ENCODE results near the gene TAS1R3.

Gene TAS1R3

DNA sequence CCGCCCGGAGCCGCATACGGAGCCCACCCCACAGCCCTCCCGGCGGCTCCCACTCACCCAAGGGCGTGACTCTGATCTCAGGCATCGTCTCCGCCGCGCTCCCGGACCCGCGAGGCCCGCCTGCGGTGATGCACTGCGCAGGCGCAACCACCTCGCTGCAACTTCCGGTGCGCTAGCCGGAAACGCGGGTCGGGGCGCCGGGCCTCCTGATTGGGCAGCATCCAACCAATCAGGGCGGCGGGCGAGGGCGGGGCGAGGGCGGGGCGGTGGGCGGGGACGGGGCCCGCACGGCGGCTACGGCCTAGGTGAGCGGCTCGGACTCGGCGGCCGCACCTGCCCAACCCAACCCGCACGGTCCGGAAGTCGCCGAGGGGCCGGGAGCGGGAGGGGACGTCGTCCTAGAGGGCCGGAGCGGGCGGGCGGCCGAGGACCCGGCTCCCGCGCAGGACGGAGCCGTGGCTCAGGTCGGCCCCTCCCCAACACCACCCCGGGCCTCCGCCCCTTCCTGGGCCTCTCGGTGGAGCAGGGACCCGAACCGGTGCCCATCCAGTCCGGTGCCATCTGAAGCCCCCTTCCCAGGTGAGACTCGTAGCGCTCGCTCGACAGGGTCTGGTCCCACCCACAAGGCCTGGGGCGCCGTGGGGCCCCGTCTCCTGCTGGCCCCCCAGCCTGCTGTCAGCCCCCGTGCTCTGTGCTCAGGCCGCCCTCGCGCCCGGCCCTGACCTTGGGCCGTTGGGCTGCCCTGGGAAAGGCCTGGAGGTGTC is 6.4 kb upstream of the TAS1R3 start, which contains the start of the genes CPTP and INTS11:
CPTP (plus strand) TSS at position 279 of the 764 bp plus-strand sequence. CDS start 2,109 bp downstream, outside the sequence.
INTS11 (minus strand) TSS at position 137 of the 764 bp plus-strand sequence; CDS start at position 85, 52 bp downstream.
- peak; percentile 96 for DNase-seq (ENCODE audit: low read depth)

DNA sequence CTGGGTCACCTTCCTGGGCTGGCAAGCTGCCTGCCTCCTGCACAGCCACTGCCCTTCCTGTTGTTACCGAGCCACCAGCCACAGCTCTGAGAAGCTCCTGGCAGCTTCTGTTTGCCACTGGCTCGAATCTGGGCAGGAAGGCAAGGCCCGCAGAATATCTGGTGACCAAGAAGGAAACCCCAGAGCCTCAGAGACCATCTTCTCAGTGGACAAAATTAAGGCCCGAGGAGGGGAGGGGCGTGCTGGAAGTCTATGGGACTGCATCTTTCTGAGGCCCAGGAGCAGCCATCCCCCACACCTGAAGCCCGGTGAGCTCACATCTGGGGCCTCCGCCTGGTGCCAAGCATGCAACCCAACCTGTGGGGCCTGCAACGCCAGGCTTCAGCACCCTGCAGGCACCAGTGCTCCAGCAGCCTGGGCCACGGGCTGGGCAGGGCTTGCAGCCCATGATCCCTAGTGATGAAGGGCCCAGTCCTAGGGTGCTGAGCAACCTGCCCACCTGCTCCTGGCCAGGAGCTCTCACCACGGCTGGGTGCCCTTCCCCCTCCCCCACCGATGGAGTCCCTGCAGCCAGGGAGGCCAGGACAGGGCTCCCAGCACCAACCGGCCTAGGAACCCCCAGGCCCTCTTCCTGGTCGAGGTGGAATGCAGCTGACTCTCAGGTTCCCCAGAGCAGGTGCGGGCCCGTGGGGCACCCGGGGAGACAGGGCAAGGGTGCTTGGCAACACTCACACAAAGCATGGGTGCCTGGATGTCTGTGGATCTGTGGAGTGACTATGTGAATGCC is 5.6 kb upstream of the TAS1R3 start:
- no peak for DNase-seq (ENCODE audit: low read depth)

DNA sequence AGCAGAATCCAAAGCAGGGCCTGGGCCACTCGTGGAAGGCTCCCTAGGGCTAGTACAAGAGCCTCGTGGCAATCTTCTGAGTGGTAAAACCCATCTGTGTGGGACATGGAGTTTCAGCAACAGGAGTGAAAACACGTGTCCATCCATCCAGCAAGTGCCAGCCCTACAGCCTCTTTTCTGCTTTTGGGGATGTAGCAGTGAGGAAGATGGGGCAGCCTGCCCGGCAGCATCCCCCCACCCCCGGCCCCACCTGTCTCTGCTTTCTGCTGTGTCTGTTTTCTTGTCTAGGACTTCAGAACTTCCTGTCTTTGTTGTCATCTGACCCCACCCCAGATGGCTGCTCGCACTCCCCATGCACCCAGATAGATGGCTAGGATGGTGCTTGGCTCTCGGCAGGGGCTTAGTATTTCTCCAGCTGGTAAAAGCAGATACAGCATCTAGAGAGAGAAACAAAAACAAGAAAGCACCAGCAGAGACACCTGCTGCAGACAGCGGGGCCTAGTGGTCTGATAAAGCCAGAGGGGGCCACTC is 4.9 kb upstream of the TAS1R3 start:
- DNase-seq (ENCODE audit: low read depth) = no peak

DNA sequence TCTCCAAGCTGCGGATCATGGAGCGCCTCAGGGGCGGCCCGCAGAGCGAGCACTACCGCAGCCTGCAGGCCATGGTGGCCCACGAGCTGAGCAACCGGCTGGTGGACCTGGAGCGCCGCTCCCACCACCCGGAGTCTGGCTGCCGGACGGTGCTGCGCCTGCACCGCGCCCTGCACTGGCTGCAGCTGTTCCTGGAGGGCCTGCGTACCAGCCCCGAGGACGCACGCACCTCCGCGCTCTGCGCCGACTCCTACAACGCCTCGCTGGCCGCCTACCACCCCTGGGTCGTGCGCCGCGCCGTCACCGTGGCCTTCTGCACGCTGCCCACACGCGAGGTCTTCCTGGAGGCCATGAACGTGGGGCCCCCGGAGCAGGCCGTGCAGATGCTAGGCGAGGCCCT is 3.8 kb upstream of the TAS1R3 start:
- DNase-seq (ENCODE audit: low read depth) = no peak

DNA sequence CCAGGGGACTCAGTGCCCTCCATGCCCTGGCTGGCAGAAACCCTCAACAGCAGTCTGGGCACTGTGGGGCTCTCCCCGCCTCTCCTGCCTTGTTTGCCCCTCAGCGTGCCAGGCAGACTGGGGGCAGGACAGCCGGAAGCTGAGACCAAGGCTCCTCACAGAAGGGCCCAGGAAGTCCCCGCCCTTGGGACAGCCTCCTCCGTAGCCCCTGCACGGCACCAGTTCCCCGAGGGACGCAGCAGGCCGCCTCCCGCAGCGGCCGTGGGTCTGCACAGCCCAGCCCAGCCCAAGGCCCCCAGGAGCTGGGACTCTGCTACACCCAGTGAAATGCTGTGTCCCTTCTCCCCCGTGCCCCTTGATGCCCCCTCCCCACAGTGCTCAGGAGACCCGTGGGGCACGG is 2.8 kb upstream of the TAS1R3 start:
- DNase-seq (ENCODE audit: low read depth) = no peak

DNA sequence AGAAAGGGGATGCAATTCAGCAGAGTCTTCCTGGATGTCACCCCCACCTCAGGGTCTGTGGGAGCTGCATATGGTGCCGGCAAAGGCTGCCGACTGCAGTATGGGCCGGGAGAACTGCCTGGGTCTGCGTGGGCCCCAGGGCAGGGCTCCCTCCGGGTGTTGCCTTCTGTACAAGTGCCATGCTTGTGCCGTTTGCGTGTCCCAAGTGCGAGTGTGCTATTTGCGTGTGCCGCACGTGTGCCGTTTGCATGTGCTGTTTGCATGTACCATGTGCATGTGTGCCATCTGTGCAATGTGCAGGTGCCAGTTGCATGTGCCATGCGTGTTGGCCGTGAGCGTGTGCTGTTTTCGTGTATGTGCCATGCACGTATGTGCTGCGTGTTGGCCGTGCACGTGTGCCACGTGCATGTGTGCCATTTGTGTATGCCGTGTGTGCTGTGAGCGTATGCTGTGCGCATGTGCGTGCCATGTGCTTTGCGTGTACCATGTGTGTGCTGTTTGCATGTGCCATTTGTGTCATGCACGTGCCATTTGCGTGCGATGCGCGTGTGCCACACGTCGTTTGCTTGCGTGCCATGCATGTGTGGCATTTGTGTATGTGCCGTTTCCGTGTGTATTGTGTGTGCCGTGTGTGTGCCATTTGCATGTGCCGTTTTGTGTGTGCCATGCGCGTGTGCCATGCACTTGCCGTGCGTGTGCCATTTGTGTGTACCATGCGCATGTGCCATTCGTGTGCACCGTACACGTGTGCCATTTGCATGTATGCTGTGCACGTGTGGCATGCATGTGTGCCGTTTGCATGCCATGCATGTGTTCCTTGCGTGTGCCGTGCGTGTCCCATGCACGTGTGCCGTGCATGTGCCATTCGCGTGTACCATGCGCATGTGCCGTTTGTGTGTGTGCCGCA is 1.5 kb upstream of the TAS1R3 start:
- DNase-seq (ENCODE audit: low read depth) = no peak

DNA sequence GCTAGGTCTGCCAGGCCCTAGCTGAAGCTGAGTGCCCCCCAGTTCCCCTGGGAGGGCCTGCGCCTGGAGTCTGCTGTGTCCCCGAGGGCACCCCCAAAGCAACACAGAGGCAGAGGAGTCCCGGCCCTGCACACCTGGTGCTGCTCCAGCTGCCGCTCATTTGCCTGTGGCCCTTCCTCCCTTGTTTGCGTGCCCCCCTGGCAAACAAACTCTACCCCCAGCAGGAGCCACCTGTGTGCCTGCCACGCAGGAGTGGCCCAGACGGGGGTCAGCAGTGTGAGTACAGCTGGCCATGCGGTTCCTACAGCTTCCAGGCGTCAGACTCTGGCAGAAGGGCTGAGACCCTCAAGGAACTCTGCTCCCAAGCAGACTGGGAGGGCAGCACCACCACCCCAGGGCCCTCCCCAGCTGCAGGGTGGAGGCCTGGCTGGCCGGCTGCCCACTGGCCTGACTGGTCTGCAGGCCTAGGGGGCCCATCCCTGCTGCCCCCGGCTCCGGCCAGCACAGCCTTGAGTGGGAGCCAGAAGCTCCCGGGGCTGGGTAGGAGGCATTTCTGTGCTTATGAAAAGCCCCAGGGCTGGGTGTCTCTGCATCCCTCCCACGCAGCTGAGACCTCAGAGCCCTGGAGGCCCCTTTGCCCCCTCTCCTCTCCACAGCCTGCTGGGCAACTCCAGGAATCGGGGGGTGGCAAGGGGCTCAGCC is 563 bp upstream of the TAS1R3 start:
- no peak for DNase-seq (ENCODE audit: low read depth)

DNA sequence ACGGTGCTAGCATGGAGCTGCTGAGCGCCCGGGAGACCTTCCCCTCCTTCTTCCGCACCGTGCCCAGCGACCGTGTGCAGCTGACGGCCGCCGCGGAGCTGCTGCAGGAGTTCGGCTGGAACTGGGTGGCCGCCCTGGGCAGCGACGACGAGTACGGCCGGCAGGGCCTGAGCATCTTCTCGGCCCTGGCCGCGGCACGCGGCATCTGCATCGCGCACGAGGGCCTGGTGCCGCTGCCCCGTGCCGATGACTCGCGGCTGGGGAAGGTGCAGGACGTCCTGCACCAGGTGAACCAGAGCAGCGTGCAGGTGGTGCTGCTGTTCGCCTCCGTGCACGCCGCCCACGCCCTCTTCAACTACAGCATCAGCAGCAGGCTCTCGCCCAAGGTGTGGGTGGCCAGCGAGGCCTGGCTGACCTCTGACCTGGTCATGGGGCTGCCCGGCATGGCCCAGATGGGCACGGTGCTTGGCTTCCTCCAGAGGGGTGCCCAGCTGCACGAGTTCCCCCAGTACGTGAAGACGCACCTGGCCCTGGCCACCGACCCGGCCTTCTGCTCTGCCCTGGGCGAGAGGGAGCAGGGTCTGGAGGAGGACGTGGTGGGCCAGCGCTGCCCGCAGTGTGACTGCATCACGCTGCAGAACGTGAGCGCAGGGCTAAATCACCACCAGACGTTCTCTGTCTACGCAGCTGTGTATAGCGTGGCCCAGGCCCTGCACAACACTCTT is 1.1 kb downstream of the TAS1R3 start:
- DNase-seq (ENCODE audit: low read depth) = no peak

DNA sequence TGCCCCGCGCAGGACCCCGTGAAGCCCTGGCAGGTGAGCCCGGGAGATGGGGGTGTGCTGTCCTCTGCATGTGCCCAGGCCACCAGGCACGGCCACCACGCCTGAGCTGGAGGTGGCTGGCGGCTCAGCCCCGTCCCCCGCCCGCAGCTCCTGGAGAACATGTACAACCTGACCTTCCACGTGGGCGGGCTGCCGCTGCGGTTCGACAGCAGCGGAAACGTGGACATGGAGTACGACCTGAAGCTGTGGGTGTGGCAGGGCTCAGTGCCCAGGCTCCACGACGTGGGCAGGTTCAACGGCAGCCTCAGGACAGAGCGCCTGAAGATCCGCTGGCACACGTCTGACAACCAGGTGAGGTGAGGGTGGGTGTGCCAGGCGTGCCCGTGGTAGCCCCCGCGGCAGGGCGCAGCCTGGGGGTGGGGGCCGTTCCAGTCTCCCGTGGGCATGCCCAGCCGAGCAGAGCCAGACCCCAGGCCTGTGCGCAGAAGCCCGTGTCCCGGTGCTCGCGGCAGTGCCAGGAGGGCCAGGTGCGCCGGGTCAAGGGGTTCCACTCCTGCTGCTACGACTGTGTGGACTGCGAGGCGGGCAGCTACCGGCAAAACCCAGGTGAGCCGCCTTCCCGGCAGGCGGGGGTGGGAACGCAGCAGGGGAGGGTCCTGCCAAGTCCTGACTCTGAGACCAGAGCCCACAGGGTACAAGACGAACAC is 1.8 kb downstream of the TAS1R3 start:
- DNase-seq (ENCODE audit: low read depth) = no peak

DNA sequence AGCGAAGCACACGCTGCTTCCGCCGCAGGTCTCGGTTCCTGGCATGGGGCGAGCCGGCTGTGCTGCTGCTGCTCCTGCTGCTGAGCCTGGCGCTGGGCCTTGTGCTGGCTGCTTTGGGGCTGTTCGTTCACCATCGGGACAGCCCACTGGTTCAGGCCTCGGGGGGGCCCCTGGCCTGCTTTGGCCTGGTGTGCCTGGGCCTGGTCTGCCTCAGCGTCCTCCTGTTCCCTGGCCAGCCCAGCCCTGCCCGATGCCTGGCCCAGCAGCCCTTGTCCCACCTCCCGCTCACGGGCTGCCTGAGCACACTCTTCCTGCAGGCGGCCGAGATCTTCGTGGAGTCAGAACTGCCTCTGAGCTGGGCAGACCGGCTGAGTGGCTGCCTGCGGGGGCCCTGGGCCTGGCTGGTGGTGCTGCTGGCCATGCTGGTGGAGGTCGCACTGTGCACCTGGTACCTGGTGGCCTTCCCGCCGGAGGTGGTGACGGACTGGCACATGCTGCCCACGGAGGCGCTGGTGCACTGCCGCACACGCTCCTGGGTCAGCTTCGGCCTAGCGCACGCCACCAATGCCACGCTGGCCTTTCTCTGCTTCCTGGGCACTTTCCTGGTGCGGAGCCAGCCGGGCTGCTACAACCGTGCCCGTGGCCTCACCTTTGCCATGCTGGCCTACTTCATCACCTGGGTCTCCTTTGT is 2.6 kb downstream of the TAS1R3 start:
- no peak for DNase-seq (ENCODE audit: low read depth)

DNA sequence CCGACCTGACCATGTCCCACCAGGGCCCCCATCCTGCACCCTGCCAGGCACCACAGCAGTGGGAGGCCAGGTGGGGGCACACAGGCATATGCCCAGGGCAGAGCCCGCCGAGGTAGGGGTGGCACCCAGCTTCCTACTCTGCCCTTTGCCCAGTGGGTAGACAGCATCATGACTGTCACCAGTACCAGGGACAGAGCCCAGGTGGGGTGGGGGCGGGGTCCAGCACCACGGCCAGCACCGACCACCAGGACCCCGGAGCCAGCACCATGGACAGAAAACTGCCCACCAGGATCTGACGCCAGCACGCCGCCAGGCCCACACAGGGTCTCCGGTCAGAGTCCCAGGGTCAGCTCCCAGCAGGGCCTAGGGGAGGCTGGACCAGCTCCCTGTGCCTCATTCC is 3.8 kb downstream of the TAS1R3 start:
- DNase-seq (ENCODE audit: low read depth) = no peak

DNA sequence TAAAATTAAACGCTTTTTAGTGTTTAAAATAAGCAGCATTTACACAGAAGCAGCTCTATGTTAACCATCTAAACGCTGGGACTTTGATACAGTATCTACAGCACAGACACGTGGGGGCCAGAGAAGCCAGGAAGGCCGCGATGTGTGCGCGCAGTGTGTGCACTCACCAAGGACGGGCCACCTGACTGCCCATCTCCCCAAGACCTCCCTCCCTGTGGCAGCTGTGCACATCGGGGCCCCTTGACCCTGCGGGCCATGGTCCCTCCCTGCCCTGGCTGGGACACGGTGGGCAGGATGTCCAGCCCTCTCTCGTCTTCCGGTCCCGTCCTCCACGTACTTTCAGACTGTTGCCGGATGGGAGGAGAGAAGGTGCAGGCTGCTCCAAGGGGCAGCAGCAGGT is 4.2 kb downstream of the TAS1R3 start:
- no peak for DNase-seq (ENCODE audit: low read depth)

DNA sequence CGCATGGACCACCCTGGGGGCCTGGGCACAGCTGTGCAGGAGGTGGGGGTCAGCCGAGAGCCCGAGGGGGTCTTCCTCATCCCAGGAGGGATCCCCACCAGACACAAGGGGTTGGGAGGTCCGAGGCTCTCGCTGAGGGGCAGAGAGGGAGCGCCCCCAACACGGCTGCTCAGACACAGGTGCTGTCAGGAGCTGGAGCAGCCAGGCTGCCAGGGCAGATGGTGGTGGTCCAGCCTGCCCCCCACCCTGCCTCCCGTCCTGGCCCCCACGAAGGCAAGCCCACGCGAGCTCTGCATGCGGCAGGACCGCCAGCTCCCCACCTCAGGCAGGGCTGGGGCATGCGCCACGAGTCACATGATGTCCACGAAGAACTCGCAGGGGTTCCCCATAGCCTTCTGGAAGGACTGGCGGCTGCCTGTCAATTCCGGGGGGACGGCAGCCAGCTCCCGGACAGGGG is 4.7 kb downstream of the TAS1R3 start:
- no peak for DNase-seq (ENCODE audit: low read depth)

DNA sequence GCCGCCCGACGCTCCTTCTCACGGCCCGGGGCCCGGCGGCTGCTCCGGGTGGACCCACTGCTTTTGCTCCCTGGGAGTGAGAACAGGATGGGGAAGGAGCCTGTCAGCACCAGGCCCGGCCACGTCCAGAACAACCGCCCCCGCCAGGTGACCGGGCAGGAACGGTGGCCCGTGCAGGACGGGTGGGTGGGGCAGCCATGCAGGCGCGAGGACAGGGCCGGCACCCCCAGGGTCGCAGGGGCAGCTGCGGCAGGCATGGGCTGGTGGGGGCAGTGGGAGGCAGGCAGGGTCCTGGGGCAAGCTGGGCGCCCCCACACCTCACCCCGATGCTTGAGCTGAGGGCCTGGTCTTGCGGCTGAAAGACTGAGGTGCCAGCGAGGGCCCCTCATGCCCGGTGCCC is 5.4 kb downstream of the TAS1R3 start:
- DNase-seq (ENCODE audit: low read depth) = no peak

DNA sequence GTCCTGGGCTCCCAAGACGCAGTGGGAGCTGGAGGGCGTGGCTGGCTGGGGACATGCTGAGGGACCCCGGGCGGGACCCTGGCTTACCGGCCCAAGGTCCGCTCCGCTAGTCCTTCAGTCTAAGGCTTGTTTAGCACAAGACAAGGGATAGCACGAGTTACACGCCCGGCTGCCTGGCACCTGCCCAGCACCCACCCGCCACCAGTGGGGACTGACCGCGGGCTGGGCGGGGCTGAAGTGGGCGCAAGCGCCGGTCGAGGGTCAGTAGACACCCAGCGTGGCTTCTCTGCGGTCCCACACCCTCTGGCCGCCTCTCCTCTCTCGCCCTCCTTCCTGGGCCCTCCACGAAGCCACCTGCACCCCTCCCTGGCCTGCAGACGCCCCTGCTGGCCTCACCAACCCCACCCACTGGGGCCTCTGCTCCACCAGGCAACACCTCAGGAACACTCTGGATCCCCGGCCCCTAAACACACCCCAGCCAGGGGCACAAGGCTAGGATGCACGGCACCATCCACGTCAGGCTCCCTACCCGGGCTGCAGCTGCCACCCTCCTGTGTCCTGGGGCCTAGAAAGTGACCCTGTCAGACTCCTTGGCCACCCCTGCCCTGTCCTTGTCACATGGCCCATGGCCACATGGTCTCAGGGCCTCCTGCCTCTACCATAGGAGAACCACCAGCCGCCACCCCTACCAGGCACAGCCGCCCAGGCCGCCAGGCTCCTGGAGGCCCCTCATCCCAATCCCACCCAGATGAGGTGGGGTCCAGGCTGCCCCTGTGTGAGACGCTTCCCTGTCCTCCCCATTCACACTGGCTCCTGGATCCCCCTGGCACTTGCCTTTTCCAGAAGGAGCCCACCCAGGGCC is 6.1 kb downstream of the TAS1R3 start:
- no peak for DNase-seq (ENCODE audit: low read depth)

DNA sequence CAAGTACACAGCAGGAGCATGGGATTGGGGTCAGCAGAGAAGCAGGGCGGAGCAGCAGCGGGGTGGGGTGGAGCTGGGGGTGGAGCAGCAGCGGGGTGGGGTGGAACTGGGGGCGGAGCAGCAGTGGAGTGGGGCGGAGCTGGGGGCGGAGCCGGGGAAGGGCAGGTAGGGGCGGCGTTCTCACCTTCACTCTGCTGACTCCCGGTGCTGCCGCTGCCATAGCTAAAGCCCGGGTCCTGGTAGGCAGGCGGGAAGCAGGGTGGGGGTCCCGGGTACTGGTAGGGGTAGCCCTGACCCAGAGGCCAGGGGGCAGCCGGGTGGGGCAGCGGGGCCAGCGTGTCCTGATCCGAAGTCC is 6.7 kb downstream of the TAS1R3 start:
- DNase-seq (ENCODE audit: low read depth) = no peak

DNA sequence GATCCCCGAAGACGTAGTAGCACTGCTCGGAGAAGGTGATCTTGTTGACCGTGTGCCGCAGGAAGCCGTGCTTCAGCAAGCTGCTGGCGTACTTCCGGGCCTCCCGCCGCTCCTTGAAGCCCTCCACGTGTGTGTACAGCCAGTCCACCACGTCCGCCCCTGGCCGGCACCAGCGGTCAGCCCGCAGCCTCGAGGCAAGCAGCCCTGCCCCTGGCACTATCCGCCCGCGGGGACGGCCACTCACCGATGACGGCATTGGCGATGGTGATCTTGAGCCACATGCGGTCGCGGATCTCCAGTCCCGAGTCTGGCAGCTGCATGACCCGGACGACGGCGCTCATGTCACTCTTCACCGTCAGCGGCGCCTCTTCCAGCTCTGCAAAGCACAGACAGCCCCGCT is 7.2 kb downstream of the TAS1R3 start:
- DNase-seq (ENCODE audit: low read depth) = no peak

DNA sequence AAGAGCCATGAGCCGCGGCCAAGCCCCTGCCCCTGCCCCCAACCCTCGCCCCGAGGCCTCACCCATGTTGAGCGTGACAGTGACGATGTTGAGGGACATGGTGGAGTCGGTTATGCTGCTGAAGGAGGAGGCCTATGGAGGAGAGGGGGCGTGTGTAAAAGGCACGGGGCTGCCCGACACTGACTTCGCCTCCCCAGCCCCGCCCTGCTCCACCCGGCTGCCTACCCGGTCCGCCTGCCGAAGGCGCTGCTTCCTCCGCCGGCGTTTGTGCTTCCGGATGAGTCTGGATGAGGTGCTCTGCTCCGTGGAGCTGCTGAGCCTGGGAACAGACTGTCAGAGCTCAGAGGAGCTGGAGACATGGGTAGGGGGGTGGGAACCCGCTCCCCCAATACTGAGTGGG is 9.1 kb downstream of the TAS1R3 start:
- DNase-seq (ENCODE audit: low read depth) = no peak

All from stimulated activated CD4-positive, alpha-beta T cell treated with anti-CD3 and anti-CD28 coated beads, Interleukin-2, amount 100 ng/mL, for 4 hours (primary cell).